PC-3 (cell line): ENCODE measurements around the gene ADAT1.

Experiments
- CTCF ChIP-seq: fragments of 300-600 bp; sonication (generic); conservative IDR thresholded peaks from 2 replicates; pipeline ENCODE4 v1.5.1; 2017; ENCODE audit warnings: antibody characterized with exemption, low read depth, mild to moderate bottlenecking, low read length
- EZH2 ChIP-seq: fragments of 300-600 bp; sonication (generic); IDR thresholded peaks from one replicate; pipeline ENCODE4 v1.6.1; 2017; ENCODE audit warnings: antibody characterized with exemption, mild to moderate bottlenecking, low read length; ENCODE audit not compliant: unreplicated experiment

GRCh38 chr16:75632857-75633256 is 9.8 kb upstream of the ADAT1 start:
- TF ChIP-seq CTCF, result no peak
- TF ChIP-seq EZH2, result no peak
